Stimulated activated CD8-positive, alpha-beta memory T cell treated with anti-CD3 and anti-CD28 coated beads, Interleukin-15, amount 100 ng/mL, for 24 hours (primary cell): Measurements from ENCODE around the gene CCDC197.

Experiments used
- DNase-seq: peaks from one replicate; pipeline ENCODE4 v3.0.0-alpha.2; 2020; ENCODE audit warnings: low read depth

The CCDC197 gene

DNA sequence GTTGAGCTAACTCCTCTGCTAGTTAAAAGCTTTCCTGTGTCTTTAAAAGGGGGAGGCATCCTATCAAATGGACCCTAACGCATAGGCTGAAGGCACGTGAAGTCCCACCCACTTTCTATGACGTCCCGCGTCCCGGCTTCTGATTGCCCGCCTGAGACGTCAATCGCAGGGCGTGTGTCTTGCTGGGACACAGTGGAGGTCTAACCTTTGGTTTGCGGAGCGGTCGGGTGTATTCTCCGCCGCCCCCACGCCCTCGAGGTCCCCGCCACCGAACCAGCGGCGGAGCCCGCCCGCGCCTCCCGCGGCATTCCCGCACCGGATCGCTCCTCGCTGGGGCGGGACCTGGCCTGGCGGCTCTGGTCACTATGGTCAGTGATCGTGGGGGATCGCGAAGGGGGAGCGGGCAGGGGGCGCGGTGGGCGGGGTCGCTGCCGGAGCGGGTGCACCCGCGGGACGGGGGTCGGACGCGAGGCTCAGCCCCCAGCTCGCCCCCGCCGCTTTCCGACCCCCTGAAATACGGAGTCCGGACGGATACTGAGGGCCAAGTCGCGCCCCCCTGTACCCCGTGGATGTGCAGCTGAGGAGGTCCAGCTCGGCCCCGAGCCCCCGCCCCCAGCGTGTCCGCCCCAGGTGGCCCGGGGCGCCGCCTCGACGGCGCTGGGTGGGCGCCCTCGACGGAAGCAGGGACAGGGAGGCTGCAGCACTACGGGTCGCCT lies 29.2 kb downstream of the CCDC197 start, which contains the start of gene OTUB2:
OTUB2 (plus strand) TSS at position 168 of the 716 bp plus-strand sequence; CDS start at position 366, 198 bp downstream.
- peak; percentile 87 for DNase-seq

DNA sequence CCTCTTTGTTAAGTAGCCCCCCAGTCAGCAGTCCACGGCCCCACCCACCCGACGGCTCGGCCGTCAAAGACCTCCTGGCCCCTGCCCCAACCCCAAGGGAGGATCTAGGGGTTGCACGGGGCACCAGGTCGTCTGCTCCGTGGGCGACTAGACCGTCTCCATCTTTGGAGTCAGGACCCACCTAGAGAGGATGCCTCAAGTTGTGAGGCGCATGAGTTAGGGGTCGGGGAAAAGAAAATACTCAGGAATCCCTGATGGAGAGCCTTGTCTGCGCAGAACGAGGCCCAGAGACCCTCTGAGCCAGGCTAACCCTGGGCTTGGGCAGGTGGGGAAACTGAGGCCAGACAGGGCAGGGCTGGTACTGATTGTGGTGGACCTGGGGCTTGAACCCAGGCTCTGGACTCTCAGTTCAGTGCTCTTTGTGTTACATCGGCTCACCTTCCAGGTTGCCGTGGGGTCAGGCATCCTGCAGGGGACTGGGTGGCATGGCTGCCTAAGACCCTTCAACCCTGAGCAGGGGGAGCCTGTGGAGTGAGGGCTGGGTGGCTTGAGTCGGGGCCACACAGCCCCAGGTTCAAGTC lies 29.9 kb downstream of the CCDC197 start:
- no peak for DNase-seq

GRCh38 chr14:94027566-94028449 lies 30.7 kb downstream of the CCDC197 start:
- no peak for DNase-seq

DNA sequence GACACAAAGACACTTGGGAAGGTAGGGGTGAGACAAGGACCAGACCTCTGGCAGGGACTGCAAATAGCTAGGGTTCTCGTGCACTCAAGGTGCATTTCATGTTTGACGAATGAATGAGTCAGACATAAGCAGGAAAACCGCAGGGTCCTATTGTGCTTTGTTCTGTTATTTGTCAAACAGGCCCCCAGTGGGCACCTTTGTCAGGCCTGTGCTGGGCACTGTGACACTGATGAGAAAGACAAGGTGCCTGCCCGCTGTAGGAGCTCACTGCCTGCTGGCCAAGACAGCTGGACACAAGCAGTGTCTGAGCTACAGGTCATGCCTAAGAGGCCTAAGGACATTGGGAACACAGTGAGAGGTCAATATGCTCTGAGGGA lies 31.3 kb downstream of the CCDC197 start:
- DNase-seq: no peak

GRCh38 chr14:94029265-94029664 lies 32.2 kb downstream of the CCDC197 start:
- DNase-seq: no peak

GRCh38 chr14:94029671-94030203 lies 32.6 kb downstream of the CCDC197 start:
- no peak for DNase-seq

DNA sequence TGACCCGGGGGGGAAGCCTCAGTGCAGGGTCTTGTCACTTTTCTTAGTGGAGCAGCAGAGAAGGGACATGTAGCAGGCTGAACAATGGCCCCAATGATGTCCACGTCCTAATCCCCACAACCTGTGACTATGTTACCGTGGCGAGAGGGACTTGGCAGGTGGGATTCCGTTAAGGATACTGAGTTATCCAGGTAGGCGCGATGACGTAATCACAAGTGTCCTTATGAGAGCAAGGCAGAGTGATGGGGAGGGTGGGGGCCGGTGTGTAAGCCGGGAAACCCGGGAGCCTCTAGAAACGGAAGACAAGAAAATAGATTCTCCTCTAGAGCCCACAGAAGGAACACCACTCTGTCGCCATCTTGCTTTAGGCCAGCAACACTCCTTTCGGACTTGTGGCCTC lies 33.5 kb downstream of the CCDC197 start:
- no peak for DNase-seq

DNA sequence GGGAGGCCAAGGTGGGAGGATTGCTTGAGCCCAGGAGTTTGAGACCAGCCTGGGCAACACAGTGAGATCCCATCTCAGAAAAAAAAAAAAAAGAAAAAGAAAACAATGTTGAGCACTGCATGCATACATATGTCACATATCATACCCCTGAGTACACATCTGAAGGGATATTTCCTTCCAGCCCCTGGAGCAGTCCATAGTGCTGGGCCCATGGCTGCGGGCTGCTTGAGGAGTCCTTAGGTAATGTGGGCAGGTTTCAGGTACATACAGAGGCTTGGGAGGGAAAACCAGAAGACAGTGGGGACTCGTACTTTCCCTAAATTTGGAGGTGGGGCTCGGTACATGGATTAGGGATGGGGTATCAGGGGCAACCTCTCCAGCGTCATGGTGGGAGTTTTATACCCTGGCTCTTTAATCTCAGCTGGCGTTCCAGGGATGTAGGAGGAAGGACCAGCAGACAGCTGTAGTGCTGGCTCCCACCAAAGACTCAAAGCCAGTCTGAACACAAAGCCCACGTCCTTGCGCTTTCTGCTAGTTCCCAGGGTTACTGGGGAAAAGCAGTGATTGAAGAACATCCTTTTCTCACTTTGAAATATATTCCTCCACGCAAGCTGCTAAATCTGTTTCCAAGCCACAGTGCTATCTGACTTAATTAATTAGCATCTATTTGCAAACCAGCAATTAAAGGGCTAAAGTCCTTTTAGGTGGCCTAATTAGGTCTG lies 34.2 kb downstream of the CCDC197 start:
- no peak for DNase-seq

DNA sequence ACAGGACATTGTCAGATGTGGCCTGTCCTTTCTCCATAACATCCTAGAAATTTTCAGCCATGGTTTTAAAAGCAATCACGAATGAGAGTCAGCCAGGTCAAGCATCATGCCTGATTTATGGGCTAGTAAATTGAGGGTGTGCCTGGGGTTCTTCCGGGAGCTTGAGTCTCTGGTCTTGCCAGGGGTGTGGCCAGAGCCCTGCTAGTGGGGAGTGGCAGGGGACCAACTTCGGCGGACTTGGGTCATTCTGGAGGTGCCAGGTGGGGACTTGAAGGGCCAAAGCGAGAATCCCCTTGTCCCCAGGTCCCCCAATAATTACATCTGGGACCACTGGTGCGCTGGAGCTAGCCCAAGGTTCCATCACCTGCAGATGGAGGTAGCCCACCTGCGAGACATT lies 34.8 kb downstream of the CCDC197 start:
- DNase-seq: no peak

GRCh38 chr14:94034886-94035285 lies 37.8 kb downstream of the CCDC197 start:
- DNase-seq: no peak

- DNase-seq: peak; percentile 47
Measured at GRCh38 chr14:94036313-94037167, 39.4 kb downstream of the CCDC197 start.

DNA sequence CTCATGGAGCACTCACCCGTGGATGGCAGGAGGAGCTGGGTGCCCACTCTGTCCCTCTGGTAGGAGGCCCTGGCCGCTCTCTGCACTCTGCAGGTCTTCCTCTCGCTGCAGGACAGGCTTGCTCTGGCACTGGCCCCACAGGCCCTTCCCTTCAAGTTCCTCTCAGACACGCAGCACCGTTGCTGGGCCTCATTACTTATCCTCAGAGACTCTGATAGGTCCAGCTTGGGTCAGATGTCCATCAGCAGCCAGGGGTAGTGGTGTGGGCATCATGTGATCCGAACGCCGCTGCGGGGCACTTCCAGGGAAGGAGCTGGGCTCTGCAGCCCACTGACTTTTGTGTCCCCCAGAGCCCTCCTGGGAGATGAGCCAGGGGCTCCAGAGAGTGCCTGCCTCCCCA lies 40.9 kb downstream of the CCDC197 start:
- no peak for DNase-seq

GRCh38 chr14:94038510-94038909 lies 41.4 kb downstream of the CCDC197 start:
- DNase-seq: no peak

GRCh38 chr14:94038921-94039629 lies 42.0 kb downstream of the CCDC197 start:
- no peak for DNase-seq

- DNase-seq: no peak
Measured at GRCh38 chr14:94040247-94040646, 43.1 kb downstream of the CCDC197 start.

- DNase-seq: no peak
Measured at GRCh38 chr14:94040796-94041195, 43.7 kb downstream of the CCDC197 start.

DNA sequence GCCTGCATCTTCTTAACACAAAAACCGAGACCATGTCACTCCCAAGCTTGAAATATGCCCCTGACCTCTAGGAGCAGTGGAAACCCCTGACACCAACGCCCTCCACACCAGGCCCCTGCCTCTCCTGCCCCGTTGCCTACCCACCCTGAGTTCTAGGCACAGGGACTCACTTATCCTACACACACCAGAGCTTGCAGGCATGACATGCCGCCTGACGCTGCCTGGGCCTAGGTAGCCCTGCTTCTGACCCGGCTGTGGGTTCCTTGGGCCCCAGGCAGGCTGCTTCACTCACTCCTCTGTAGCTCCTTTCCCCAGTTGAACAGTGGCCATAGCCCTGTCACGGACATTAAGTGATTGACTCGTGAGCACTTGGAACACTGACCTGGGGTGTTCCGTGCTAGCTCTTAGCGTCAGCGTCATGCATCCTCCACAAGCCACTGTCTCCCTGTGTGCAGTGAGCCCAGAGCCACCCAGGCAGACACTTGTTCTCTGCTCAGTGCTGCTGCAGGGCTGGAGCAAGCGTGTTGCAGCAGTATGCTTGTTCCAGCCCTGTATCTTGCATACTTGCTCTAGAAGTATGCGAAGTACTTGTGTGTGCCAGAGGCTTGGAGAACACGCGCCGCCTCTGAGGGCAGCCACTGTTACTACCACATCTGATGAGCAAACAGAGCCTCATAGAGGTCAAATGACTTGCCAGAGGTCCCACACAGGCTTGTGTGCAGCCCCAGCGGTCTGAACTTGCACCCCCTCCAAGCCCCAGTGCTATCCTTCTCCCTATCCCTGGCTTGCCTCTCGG lies 44.6 kb downstream of the CCDC197 start:
- no peak for DNase-seq

DNA sequence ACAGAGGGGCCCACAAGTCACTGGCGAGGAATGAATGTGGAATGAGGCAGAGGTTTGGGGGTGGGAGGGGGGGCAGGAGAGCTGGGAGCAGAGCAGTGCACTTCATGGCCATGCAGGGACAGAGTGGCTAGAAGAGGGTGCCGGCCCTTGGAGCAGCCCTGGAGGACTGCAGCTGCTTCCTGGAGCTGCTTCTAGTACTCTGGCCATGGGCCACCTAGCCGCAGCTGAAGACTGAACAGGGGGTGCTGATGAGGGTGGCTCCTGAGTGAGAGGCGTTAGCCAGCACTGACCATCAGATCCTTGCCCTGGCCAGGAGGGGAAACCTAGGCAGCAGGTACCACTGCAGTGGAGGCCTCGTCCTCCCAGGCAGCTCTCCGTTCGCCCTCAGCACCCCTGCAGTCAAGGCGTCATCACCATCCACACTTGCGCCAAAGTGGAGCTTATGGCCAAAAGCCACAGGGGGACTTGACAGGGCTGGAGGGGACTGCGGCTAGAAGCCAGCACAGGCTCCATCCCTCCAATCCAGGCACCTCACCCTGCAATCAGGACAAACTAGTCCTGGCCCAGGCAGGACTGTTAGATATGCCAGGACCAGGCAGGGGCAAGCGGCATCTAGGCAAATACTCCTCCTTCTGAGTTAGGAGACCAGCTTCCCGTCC lies 45.5 kb downstream of the CCDC197 start:
- no peak for DNase-seq
